Small intestine (tissue), 7 donors: ENCODE data around the gene SEMA4D. TPM values are rescaled to one million over a fixed set of nuclear protein-coding genes. Genes with fewer than 3 reads are reported as not detected.

Source experiments
- DNase-seq, 2 donors: peaks; one replicate each; pipeline versions ENCODE4 v3.0.0 to v3.0.0-alpha.2; 2013
- FAIRE-seq: peaks from 2 replicates; lab custom pipeline; 2012; peaks lifted over from hg19 to GRCh38; lab: Jason Lieb, UNC
- H3K27ac ChIP-seq, 3 donors: one replicate each; pipeline ENCODE4 v1.5.1; 2013; ENCODE audit warnings: low read length in 2 of 3, mild to moderate bottlenecking in 2 of 3, control low read depth in 1 of 3, inconsistent platforms in 1 of 3, low read depth in 1 of 3, moderate library complexity in 1 of 3
- H3K27me3 ChIP-seq, 3 donors: one replicate each; pipeline ENCODE4 v1.6.1; 2013; ENCODE audit warnings: low read length in 3 of 3, inconsistent platforms in 1 of 3; ENCODE audit not compliant: control insufficient read depth in 3 of 3, insufficient read depth in 3 of 3
- H3K36me3 ChIP-seq, 3 donors: one replicate each; pipeline ENCODE4 v1.6.1; 2013; ENCODE audit warnings: low read length in 3 of 3, inconsistent platforms in 1 of 3, low read depth in 1 of 3, mild to moderate bottlenecking in 1 of 3, moderate library complexity in 1 of 3; ENCODE audit not compliant: control insufficient read depth in 3 of 3, insufficient read depth in 2 of 3
- H3K4me1 ChIP-seq, 3 donors: one replicate each; pipeline ENCODE4 v1.6.1; 2013; ENCODE audit warnings: low read length in 2 of 3, inconsistent platforms in 1 of 3, low read depth in 1 of 3, mild to moderate bottlenecking in 1 of 3, moderate library complexity in 1 of 3; ENCODE audit not compliant: control insufficient read depth in 3 of 3, insufficient read depth in 2 of 3
- H3K4me3 ChIP-seq, 3 donors: one replicate each; pipeline ENCODE4 v1.5.1; 2013; ENCODE audit warnings: low read length in 3 of 3, control low read depth in 1 of 3, inconsistent platforms in 1 of 3, low read depth in 1 of 3, mild to moderate bottlenecking in 1 of 3, moderate library complexity in 1 of 3
- H3K9me3 ChIP-seq, 2 donors: one replicate each; pipeline ENCODE4 v1.6.1; 2013; ENCODE audit warnings: low read depth in 1 of 2, low read length in 1 of 2; ENCODE audit not compliant: control insufficient read depth in 2 of 2, insufficient read depth in 1 of 2
- WGBS, 3 donors: extraction: QIAGEN DNeasy Blood & Tissue Kit; methylation state at CpG; one replicate each; pipeline ENCODE4 v1.1.7; 2013; 5-methylcytosine and 5-hydroxymethylcytosine counted together
- polyA plus RNA-seq, 4 donors: library from polyadenylated mRNA; stranded (reverse) in 3 of 4; unstranded in 1 of 4; fragments of 200-250 nt in 3 of 4; fragments of 120-200 nt in 1 of 4; gene quantifications; one replicate each; pipeline versions ENCODE4 v1.2.1 to v1.2.3, GENCODE V29; 2013
- donor health status: healthy with polysubstance abuse.
- donor health status: control.
- donor health status: control.
- donor health status: Bipolar disorder and iron deficiency.
- donor health status: healthy.

The SEMA4D gene
- polyA plus RNA-seq, 4 donors = 0.67 to 29.7 (median 6.7) TPM

- peaks cover 0 to 4% of the 10 kb centered on the region in 2 donors for H3K9me3 ChIP-seq
- H3K36me3 ChIP-seq = peaks cover 0 to 20% (median 0%) of the 10 kb centered on the region in 3 donors
- 52 to 74% (median 64%) methylated on average over 14 of the region's 14 CpGs for WGBS, 3 donors
- peak overlapping the region in 2 of 3 donors; percentile 22 to 82 for H3K27ac ChIP-seq
- no peak overlapping the region for H3K4me3 ChIP-seq
- FAIRE-seq (no peak), DNase-seq (peak in 1 of 2 donors; percentile 15)
- no peaks in the 10 kb centered on the region for H3K27me3 ChIP-seq
- peaks cover 0 to 11% (median 0%) of the 10 kb centered on the region in 3 donors for H3K4me1 ChIP-seq
Observed at GRCh38 chr9:89426384-89426961, 71.4 kb downstream of the SEMA4D start.

DNA sequence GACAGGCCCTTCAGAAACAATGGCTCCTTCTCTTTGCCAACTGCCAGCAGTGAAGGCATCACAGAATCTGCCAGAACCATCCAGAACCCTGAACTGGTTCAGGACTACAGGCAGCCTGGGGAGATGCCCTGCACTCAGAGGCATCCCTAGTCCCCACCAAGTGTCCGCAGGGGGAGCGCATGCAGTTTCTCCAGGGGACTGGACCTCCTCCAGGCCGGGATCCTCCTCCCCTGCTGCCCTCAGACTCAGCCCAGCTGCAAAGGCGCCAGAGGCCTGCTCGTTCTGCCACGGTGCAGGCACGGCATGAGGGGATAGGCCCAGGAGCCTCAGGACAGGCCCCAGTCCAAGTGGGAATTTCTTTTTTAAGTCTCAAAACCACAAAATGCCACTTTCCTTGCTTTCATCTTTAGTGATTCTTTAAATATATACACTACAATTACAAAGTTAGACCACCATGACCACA lies 72.0 kb downstream of the SEMA4D start:
- DNase-seq = no peak
- no peaks in the 10 kb centered on the region for H3K27me3 ChIP-seq
- WGBS, 3 donors = 71 to 91% (median 74%) methylated on average over 7 of the region's 7 CpGs
- H3K9me3 ChIP-seq = peaks cover 0 to 4% of the 10 kb centered on the region in 2 donors
- H3K4me3 ChIP-seq = no peak overlapping the region
- H3K36me3 ChIP-seq = peaks cover 0 to 23% (median 0%) of the 10 kb centered on the region in 3 donors
- peak overlapping the region in 2 of 3 donors; percentile 22 to 82 for H3K27ac ChIP-seq
- peaks cover 0 to 13% (median 0%) of the 10 kb centered on the region in 3 donors for H3K4me1 ChIP-seq
- no peak for FAIRE-seq

- H3K9me3 ChIP-seq = peaks cover 0 to 4% of the 10 kb centered on the region in 2 donors
- peaks cover 0 to 27% (median 0%) of the 10 kb centered on the region in 3 donors for H3K36me3 ChIP-seq
- FAIRE-seq = no peak
- no peaks in the 10 kb centered on the region for H3K27me3 ChIP-seq
- H3K4me3 ChIP-seq = no peak overlapping the region
- WGBS, 3 donors = 58 to 66% (median 59%) methylated on average over 9 of the region's 9 CpGs
- no peak for DNase-seq
- peaks cover 0 to 10% (median 0%) of the 10 kb centered on the region in 3 donors for H3K4me1 ChIP-seq
- H3K27ac ChIP-seq = peak overlapping the region in 1 of 3 donors; percentile 82
Observed at GRCh38 chr9:89425024-89425805, 72.7 kb downstream of the SEMA4D start.

DNA sequence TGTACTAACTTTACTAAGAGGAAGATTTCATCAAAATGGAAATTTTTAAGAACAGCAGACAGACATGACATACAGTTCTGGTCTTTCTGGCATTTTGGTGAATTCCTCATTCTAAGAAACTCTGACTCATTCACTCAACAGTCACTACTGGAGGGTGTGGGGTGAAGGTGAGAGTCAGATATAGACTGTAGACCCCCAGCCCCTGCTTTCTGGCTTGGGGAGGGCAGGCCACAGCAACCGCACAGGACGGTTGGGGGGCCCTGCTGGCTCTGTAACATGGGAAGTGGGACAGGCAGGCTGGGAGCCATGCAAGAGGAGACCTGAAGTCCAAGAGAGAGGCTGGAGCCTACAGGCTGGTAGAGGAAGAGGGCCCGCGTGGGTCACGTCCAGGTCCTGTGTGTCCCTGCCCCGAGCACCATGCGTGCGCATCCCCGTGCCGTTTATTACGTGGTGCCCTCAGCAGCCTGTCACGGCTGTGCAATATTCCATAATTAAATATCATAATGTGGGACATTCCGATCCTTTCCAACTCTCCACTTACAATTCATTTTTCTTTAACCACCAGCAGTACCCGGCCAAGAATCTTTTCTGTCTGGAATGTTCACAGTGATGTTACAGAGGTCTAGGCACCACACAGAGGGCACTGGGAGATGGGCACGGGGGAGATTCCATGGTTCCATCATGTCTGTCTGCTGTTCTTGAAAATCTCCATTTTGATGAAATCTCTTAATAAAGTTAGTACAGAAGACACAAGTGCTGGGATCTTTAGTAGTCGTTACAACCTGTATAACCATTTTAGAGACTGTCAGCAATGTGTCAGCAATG lies 75.5 kb downstream of the SEMA4D start:
- WGBS, 3 donors = 63 to 87% (median 69%) methylated on average over 16 of the region's 16 CpGs
- Histone ChIP-seq H3K9me3 (peaks cover 0 to 11% of the 10 kb centered on the region in 2 donors), H3K4me3 (no peak overlapping the region), H3K27me3 (no peaks in the 10 kb centered on the region), H3K4me1 (peaks cover 0 to 9% (median 0%) of the 10 kb centered on the region in 3 donors), H3K27ac (peak overlapping the region in 1 of 3 donors; percentile 69), H3K36me3 (peaks cover 0 to 14% (median 0%) of the 10 kb centered on the region in 3 donors)
- peak in 1 of 2 donors; percentile 33 for DNase-seq
- no peak for FAIRE-seq

DNA sequence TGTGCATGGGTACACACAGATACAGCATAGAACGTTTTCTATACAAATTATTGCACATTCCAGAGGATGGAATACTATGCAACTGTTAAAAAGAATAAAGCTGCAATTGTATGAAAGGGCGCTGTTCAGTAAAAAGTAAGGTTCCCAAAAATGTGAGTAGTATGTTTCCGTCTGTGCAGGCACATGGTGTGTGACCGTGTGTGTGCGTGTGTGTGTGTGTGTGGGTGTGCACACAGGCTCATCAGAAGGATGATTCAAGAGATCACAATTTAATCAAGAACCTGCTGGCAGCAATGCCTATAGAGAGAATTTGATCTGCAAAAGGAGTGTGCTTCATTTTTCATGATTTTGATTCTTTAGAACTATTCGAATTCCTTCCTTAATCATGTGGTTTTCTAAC lies 76.3 kb downstream of the SEMA4D start:
- DNase-seq = no peak
- peaks cover 0 to 11% (median 0%) of the 10 kb centered on the region in 3 donors for H3K36me3 ChIP-seq
- peaks cover 0 to 14% of the 10 kb centered on the region in 2 donors for H3K9me3 ChIP-seq
- no peak for FAIRE-seq
- WGBS, 3 donors = 78 to 88% (median 81%) methylated on average over 6 of the region's 6 CpGs
- H3K27me3 ChIP-seq = no peaks in the 10 kb centered on the region
- peak overlapping the region in 1 of 3 donors; percentile 32 for H3K27ac ChIP-seq
- H3K4me3 ChIP-seq = no peak overlapping the region
- H3K4me1 ChIP-seq = peaks cover 0 to 9% (median 0%) of the 10 kb centered on the region in 3 donors

DNA sequence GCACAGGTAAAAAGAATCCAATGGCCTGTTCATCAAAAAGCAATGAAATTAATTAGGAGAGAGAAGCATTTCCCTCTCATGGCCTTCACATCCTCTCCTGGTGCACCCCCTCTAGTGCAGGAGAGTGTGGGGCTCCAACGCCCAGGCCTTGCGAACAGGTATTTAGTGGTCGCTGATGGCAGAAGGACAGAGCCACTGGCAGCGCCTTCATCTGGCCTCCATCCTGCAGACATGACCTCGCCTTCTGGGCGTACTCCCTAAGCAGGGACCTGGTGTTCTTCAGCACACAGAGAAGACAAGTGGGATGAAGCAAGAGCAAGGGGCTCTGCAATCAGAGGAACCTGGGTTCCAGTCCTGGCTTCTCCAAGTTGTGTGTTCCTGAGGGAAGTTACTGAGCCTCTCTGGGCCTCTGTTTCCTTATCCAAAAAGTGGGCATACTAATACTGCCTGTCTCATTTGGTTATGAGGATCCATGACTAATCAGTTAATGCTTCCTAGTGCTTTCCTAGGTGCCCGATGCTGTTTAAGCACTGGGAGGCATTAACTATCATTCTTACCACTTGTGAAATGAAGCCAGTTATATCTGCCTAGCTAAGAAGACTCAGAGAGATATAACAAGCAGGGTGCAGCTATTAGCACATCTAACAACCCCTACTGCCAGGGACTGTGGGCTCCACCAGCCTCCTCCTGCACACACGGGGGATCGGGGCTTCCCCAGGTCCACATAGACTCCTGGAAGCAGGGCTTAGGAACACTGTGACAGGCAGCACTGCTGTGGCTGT lies 77.3 kb downstream of the SEMA4D start:
- peaks cover 0 to 14% of the 10 kb centered on the region in 2 donors for H3K9me3 ChIP-seq
- DNase-seq (no peak), FAIRE-seq (no peak)
- H3K4me3 ChIP-seq = no peak overlapping the region
- no peaks in the 10 kb centered on the region for H3K27me3 ChIP-seq
- H3K4me1 ChIP-seq = peaks cover 0 to 5% (median 0%) of the 10 kb centered on the region in 3 donors
- peak overlapping the region in 2 of 3 donors; percentile 17 to 65 for H3K27ac ChIP-seq
- H3K36me3 ChIP-seq = peaks cover 0 to 16% (median 0%) of the 10 kb centered on the region in 3 donors
- WGBS, 3 donors = 78 to 90% (median 83%) methylated on average over 9 of the region's 9 CpGs

DNA sequence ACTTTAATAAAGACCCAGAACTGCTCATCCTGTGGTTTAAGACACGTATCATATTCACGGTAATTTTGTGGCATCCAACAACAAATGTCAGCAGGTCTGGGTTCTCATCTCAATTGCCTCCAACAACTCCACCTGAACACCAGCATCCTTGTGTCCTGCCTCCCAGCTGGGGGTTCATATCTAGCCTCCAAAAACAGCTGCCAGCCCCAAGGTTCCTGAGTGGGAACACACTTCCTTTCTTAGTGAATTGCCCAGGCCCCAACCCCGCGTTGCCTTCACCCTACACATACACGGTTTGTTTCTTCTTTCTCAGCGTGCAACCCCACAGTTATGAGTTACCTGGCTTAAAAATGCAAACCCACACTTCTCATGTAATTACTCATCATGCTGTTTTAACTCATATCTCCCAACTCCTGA lies 77.9 kb downstream of the SEMA4D start:
- WGBS, 3 donors = 55 to 76% (median 61%) methylated on average over 6 of the region's 6 CpGs
- H3K27ac ChIP-seq = peak overlapping the region in 2 of 3 donors; percentile 17 to 65
- peaks cover 0 to 20% (median 0%) of the 10 kb centered on the region in 3 donors for H3K36me3 ChIP-seq
- FAIRE-seq (no peak), DNase-seq (peak in 1 of 2 donors; percentile 25)
- peaks cover 0 to 2% (median 0%) of the 10 kb centered on the region in 3 donors for H3K4me1 ChIP-seq
- H3K27me3 ChIP-seq = no peaks in the 10 kb centered on the region
- H3K4me3 ChIP-seq = no peak overlapping the region
- H3K9me3 ChIP-seq = peaks cover 0 to 14% of the 10 kb centered on the region in 2 donors
